HUDEP-2 (cell line): ENCODE results near the gene PHRF1.
"Not testable (repeated sequence)": the region's sequence is repeated elsewhere in the genome, so short reads cannot be mapped to it uniquely, and the experiment has no call there.

ENCODE experiments used
- DNase-seq, 76 experiments: peaks; one replicate each; lab custom pipeline; 2025; ENCODE audit not compliant: unreplicated experiment in 76 of 76; lab: John Stamatoyannopoulos, UW

The PHRF1 gene

DNA sequence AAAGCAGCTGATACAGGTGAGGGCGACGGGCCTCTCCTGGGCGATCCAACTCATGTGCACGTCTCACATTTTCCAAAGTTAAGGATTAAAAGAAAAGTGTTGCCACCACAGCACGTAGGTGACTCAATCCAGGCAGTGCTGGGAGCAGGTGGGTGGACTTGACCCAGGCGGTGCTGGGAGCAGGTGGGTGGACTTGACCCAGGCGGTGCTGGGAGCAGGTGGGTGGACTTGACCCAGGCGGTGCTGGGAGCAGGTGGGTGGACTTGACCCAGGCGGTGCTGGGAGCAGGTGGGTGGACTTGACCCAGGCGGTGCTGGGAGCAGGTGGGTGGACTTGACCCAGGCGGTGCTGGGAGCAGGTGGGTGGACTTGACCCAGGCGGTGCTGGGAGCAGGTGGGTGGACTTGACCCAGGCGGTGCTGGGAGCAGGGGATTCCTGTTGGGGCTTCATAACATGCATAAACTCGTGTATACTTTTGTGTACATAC, 71.4 kb downstream of the PHRF1 start:
- DNase-seq, result not testable (repeated sequence)

DNA sequence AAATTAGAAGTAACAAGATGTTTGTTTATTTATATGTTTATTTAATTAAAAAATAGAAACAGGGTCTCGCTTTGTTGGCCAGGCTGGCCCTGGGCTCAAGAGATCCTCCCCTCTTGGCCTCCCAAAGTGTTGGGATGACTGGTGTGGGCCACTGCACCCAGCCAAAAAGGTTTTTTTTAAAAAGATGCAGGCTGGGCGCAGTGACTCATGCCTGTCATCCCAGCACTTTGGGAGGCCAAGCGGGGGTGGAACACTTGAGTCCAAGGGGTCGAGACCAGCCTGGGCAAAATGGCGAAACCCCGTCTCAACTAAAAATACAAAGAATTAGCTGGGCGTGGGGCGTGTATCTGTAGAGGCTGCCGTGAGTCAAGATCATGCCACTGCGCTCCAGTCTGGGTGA, 74.2 kb downstream of the PHRF1 start:
- no peak for DNase-seq

DNA sequence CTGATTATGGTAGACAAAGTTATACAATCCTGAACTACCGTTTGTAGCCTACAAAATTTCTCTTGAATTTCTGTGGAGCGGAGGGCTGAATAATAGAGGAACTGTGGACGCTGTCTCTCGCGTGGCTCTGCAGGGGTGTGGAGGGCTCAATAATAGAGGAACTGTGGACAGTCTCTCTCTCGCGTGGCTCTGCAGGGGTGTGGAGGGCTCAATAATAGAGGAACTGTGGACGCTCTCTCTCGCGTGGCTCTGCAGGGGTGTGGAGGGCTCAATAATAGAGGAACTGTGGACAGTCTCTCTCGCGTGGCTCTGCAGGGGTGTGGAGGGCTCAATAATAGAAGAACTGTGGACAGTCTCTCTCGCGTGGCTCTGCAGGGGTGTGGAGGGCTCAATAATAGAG, 76.9 kb downstream of the PHRF1 start:
- not testable (repeated sequence) for DNase-seq

GRCh38 chr11:653837-654236, 77.6 kb downstream of the PHRF1 start:
- no peak for DNase-seq

- DNase-seq, result not testable (repeated sequence)
Measured at GRCh38 chr11:654444-654843, 78.2 kb downstream of the PHRF1 start.

- no peak for DNase-seq
Measured at GRCh38 chr11:655036-655726, 78.9 kb downstream of the PHRF1 start.

GRCh38 chr11:656426-656825, 80.2 kb downstream of the PHRF1 start:
- no peak for DNase-seq

DNA sequence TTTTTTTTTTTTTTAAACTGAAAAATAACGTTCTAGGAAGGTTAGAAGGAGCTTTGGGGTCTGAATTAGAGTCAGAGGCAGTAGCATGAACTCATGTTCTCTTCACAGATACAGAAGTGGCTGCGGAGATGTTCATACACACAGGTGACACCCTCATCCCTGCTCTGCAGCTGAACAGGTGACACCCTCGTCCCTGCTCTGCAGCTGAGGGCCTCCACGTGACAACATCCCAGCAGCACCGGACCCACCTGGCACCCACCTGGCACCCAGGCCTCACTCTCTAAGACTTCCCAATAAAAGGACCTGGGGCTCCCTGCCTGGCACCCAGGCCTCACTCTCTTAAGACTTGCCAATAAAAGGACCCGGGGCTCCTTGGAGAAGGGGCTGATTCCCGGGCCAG, 80.6 kb downstream of the PHRF1 start:
- DNase-seq, result no peak

DNA sequence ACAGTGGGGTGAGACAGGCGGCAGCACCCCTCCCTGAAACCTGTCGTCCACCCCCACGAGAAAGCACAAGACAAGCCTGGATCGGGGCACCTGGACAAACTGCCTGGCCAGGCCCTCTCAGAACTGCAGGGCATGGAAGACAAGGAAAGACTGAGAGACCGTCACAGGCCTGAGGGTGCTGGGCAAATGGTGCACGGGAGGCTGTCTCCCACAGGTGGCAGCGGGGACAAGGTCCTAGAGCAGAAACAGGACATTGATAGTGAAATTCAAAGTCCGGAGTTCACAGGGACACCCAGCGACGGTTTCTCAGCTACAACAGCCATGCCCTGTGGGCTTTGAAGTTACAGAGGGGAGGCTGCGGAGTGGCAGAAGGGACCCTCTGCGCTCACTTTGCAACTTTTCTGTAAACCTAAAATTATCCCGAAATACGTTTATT, 81.4 kb downstream of the PHRF1 start:
- no peak for DNase-seq

DNA sequence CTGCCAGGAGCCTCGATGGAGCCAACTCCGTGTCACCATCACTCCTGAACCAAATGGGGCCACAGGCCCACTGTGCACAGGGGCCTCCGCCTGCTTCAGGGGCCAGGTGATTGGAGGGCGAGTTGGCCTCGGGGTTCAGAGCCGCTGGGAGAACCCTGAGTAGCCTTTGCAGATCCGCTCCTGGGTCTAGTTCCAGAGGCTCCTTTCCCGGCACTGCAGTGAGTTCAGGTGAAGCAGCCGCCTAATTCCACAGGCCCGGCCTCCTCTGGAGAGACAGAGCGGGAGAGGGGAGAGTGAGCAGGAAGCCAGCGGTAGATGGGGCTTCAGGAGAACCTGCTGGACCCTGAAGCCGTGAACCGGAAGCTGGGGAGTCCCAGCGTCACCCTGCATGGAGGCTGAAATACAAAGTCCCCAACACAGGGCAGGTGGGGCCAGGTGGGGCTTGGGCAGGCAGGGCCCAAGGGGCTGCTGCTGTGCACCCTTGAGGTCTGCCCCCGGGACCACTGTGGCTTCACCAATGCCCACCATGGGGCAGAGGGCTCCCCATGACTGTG, 83.3 kb downstream of the PHRF1 start:
- DNase-seq, result no peak

DNA sequence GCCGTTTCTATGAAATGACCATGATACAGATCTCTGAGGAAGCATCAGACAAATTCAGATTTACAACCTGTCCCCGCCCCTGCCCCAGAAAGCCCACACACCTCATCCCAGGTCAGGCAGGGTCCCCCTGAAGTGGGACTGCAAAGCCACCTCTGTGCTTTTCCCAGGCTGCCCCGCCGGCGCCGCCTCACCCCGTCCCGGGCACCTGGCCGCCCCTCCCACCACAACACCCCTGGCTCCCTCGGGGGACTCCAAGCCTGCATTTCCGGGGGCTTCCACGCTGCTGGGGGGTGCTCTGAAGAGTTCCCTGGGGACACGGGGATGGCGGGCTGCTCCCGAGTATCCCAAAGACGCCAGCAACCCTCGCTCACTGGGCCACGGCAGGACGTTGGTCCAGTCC, 84.0 kb downstream of the PHRF1 start:
- no peak for DNase-seq

- DNase-seq, result no peak
Measured at GRCh38 chr11:660681-661444, 84.6 kb downstream of the PHRF1 start.
